PC-9 (cell line): Measurements from ENCODE around the gene EIF5A. TPM values are rescaled to one million over a fixed set of nuclear protein-coding genes. Genes with fewer than 3 reads are reported as not detected.

ENCODE experiments used
- BruUV-seq: library from RNA; stranded (reverse); fragments of 400-500 nt; replicated peaks from 2 replicates; lab custom pipeline; 2021; lab: Mats Ljungman, UMichigan
- CTCF ChIA-PET: fragments of 300-600 bp; sonication (Branson Sonifier 250); formaldehyde crosslinking; loops from one replicate; lab custom pipeline; 2022; ENCODE audit warnings: antibody characterized with exemption; lab: Charles Lee
- POLR2A ChIA-PET: fragments of 300-600 bp; sonication (Branson Sonifier 250); formaldehyde crosslinking; loops from one replicate; lab custom pipeline; 2022; ENCODE audit warnings: antibody characterized with exemption; ENCODE audit not compliant: unreplicated experiment; lab: Charles Lee
- DNase-seq, 2 experiments: peaks; one replicate each; pipeline versions ENCODE4 v3.0.0 to v3.0.0-alpha.2; 2015 to 2022; ENCODE audit warnings: mixed read lengths in 1 of 2
- H2AFZ ChIP-seq: fragments of 200-600 bp; sonication (generic); 2 replicates; pipeline ENCODE4 v1.8.1; 2017; ENCODE audit warnings: antibody characterized with exemption
- H3F3A ChIP-seq: fragments of 200-600 bp; sonication (generic); 2 replicates; pipeline ENCODE4 v1.8.1; 2017; ENCODE audit warnings: antibody characterized with exemption, mild to moderate bottlenecking, low read depth; ENCODE audit not compliant: insufficient read depth
- H3K27ac ChIP-seq: fragments of 200-600 bp; sonication (generic); 2 replicates; pipeline ENCODE4 v1.6.1; 2016; ENCODE audit warnings: mixed run types
- H3K27me3 ChIP-seq: fragments of 200-600 bp; sonication (generic); 2 replicates; pipeline ENCODE4 v1.6.1; 2016; ENCODE audit warnings: low read depth, mixed run types; ENCODE audit not compliant: insufficient read depth
- H3K36me3 ChIP-seq: fragments of 200-600 bp; sonication (generic); 2 replicates; pipeline ENCODE4 v1.6.1; 2016; ENCODE audit warnings: low read depth, mixed run types
- H3K4me1 ChIP-seq: fragments of 200-600 bp; sonication (generic); replicated peaks from 2 replicates; pipeline ENCODE4 v1.6.1; 2016; ENCODE audit warnings: mixed run types; ENCODE audit not compliant: insufficient read depth
- H3K4me2 ChIP-seq: fragments of 200-600 bp; sonication (generic); 2 replicates; pipeline ENCODE4 v1.6.1; 2017; ENCODE audit warnings: mixed run types
- H3K4me3 ChIP-seq: fragments of 200-600 bp; sonication (generic); 2 replicates; pipeline ENCODE4 v1.6.1; 2016; ENCODE audit warnings: mixed run types
- H3K79me2 ChIP-seq: fragments of 200-600 bp; sonication (generic); 2 replicates; pipeline ENCODE4 v1.6.1; 2017; ENCODE audit warnings: low read depth, mixed run types
- H3K9me2 ChIP-seq: fragments of 200-600 bp; sonication (generic); 2 replicates; pipeline ENCODE4 v1.8.1; 2017; ENCODE audit warnings: mild to moderate bottlenecking; ENCODE audit not compliant: insufficient read depth
- H3K9me3 ChIP-seq: fragments of 200-600 bp; sonication (generic); 2 replicates; pipeline ENCODE4 v1.8.1; 2016; ENCODE audit warnings: low read depth; ENCODE audit not compliant: insufficient read depth
- H4K20me1 ChIP-seq: fragments of 200-600 bp; sonication (generic); 2 replicates; pipeline ENCODE4 v1.8.1; 2017; ENCODE audit not compliant: insufficient read depth
- CTCF ChIP-seq: fragments of 200-600 bp; sonication (generic); conservative IDR thresholded peaks from 2 replicates; pipeline ENCODE4 v1.6.1; 2017; ENCODE audit warnings: mixed run types, antibody characterized with exemption, mild to moderate bottlenecking, moderate library complexity
- EZH2 ChIP-seq: fragments of 200-600 bp; sonication (generic); IDR thresholded peaks from 2 replicates; pipeline ENCODE4 v1.8.0; 2017; ENCODE audit warnings: antibody characterized with exemption, low read depth
- intact Hi-C: fragments of 100-400 bp; cut with micrococcal nuclease; formaldehyde crosslinking; loops from one replicate; pipeline ENCODE4 v1.10.0; 2022; ENCODE audit not compliant: unreplicated experiment
- total RNA-seq: library from RNA; stranded (reverse); gene quantifications from 2 replicates; pipeline ENCODE4 v1.2.3, GENCODE V29; 2021

EIF5A gene
- total RNA-seq, 1 experiment from 2014 or later = 1,298 TPM

GRCh38 chr17:7318121-7318860 lies 10.9 kb downstream of the EIF5A start:
- H3K4me3 ChIP-seq = no peak overlapping the region
- H3K4me2 ChIP-seq = no peak overlapping the region
- DNase-seq = no peak
- TF ChIP-seq CTCF = no peak
- peaks cover 13% of the 10 kb centered on the region for H4K20me1 ChIP-seq
- H3K4me1 ChIP-seq = peaks cover 21% of the 10 kb centered on the region
- intact Hi-C loops = no loop called here
- no peaks in the 10 kb centered on the region for H3K27me3 ChIP-seq
- no peaks in the 10 kb centered on the region for H3K9me3 ChIP-seq
- H3F3A ChIP-seq = peaks cover 38% of the 10 kb centered on the region
- no TSS peak for BruUV-seq
- no peak overlapping the region for H3K27ac ChIP-seq
- no peaks in the 10 kb centered on the region for H3K9me2 ChIP-seq
- no peak overlapping the region for H2AFZ ChIP-seq
- POLR2A ChIA-PET = no interaction called here
- CTCF ChIA-PET = no interaction called here
- peaks cover 15% of the 10 kb centered on the region; the same call in 1 of the 2 replicates for H3K79me2 ChIP-seq
- H3K36me3 ChIP-seq = 0 out of 2 replicates have a peak, but pooled peaks cover 6% of the 10 kb centered on the region

GRCh38 chr17:7321466-7321865 lies 14.0 kb downstream of the EIF5A start:
- Histone ChIP-seq H3K27me3 (no peaks in the 10 kb centered on the region), H3K4me1 (peaks cover under 1% of the 10 kb centered on the region; the same call in 1 of the 2 replicates), H3K79me2 (peaks cover under 1% of the 10 kb centered on the region; the same call in 1 of the 2 replicates), H3K9me2 (no peaks in the 10 kb centered on the region), H3F3A (peaks cover 14% of the 10 kb centered on the region), H3K9me3 (no peaks in the 10 kb centered on the region), H2AFZ (no peak overlapping the region), H3K4me3 (no peak overlapping the region), H4K20me1 (no peaks in the 10 kb centered on the region; the same call in 1 of the 2 replicates), H3K4me2 (no peak overlapping the region), H3K27ac (no peak overlapping the region), H3K36me3 (peaks cover 4% of the 10 kb centered on the region; the same call in 1 of the 2 replicates)
- intact Hi-C loops = no loop called here
- CTCF ChIA-PET = no interaction called here
- DNase-seq = no peak
- POLR2A ChIA-PET = no interaction called here
- TF ChIP-seq CTCF (no peak), EZH2 (no peak)
- no TSS peak for BruUV-seq

GRCh38 chr17:7322520-7323194 lies 15.2 kb downstream of the EIF5A start:
- Histone ChIP-seq H3K9me2 (no peaks in the 10 kb centered on the region), H3K4me2 (no peak overlapping the region), H3K9me3 (no peaks in the 10 kb centered on the region), H3K4me3 (no peak overlapping the region), H3F3A (0 out of 2 replicates have a peak, but pooled peaks cover 7% of the 10 kb centered on the region), H3K36me3 (peaks cover 4% of the 10 kb centered on the region; the same call in 1 of the 2 replicates), H3K4me1 (peaks cover 1% of the 10 kb centered on the region), H3K27me3 (no peaks in the 10 kb centered on the region), H4K20me1 (no peaks in the 10 kb centered on the region; the same call in 1 of the 2 replicates), H2AFZ (no peak overlapping the region), H3K27ac (no peak overlapping the region), H3K79me2 (peaks cover 12% of the 10 kb centered on the region)
- TF ChIP-seq EZH2 (no peak), CTCF (no peak)
- intact Hi-C loops = no loop called here
- DNase-seq = no peak
- POLR2A ChIA-PET = interaction anchor here (0.6 kb wide), 1 partner anchor 112 kb away, joined by 4 read pairs; the partner anchor contains the start of gene TMEM102
- no TSS peak for BruUV-seq
- CTCF ChIA-PET = no interaction called here
